Psoas muscle (tissue), 8 donors: ENCODE data around the gene ADSS1. TPM values are rescaled to one million over a fixed set of nuclear protein-coding genes. Genes with fewer than 3 reads are reported as not detected.

Experiments
- ATAC-seq, 4 donors: fragments of 200-7000 bp; cut with Tn5 transposase; one replicate each; pipeline ENCODE4 v1.9.1; 2020; ENCODE audit warnings: moderate library complexity in 3 of 4, mild to moderate bottlenecking in 2 of 4
- DNase-seq, 2 donors: peaks; one replicate each; pipeline ENCODE4 v3.0.0-alpha.2; 2020
- H3K27ac ChIP-seq: fragments of 200-600 bp; one replicate; pipeline ENCODE4 v1.8.0; 2022
- H3K27me3 ChIP-seq, 3 donors: fragments of 200-600 bp in 1 of 3; one replicate each; pipeline versions ENCODE4 v1.6.1 to v1.8.0; 2013 to 2022; ENCODE audit warnings: low read length in 2 of 3, mild to moderate bottlenecking in 2 of 3, moderate library complexity in 1 of 3; ENCODE audit not compliant: insufficient read depth in 3 of 3
- H3K36me3 ChIP-seq, 2 donors: fragments of 200-600 bp in 1 of 2; one replicate each; pipeline versions ENCODE4 v1.6.1 to v1.8.0; 2013 to 2022; ENCODE audit warnings: low read depth in 1 of 2, mild to moderate bottlenecking in 1 of 2, moderate library complexity in 1 of 2; ENCODE audit not compliant: insufficient read depth in 1 of 2
- H3K4me1 ChIP-seq: fragments of 200-600 bp; one replicate; pipeline ENCODE4 v1.8.0; 2022
- H3K4me3 ChIP-seq: fragments of 200-600 bp; one replicate; pipeline ENCODE4 v1.8.0; 2022; ENCODE audit warnings: mild to moderate bottlenecking
- H3K9me3 ChIP-seq: fragments of 200-600 bp; one replicate; pipeline ENCODE4 v1.8.0; 2022
- WGBS, 3 donors: extraction: QIAGEN DNeasy Blood & Tissue Kit; methylation state at CpG; one replicate each; pipeline versions ENCODE4 v1.1.6 to v1.1.7; 2013; 5-methylcytosine and 5-hydroxymethylcytosine counted together
- intact Hi-C, 2 donors: fragments of 100-400 bp; cut with DNase I; formaldehyde crosslinking; loops; one replicate each; pipeline versions ENCODE4 v1.11.0 to v1.14.2; 2022
- polyA plus RNA-seq, 3 donors: library from polyadenylated mRNA; stranded (reverse); fragments of 200-250 nt; gene quantifications; one replicate each; pipeline ENCODE4 v1.2.3, GENCODE V29; 2013
- total RNA-seq, 4 donors: library from RNA; stranded (reverse); fragmentation: NEBNext Ultra II Directional in 2 of 4; extraction: Animal tissue kit (Norgen Biotek cat#: 25700) in 2 of 4; gene quantifications; one replicate each; pipeline versions ENCODE4 v1.2.1 to v1.2.4, GENCODE V29; 2021 to 2023
- TF ChIP-seq, protein P1 (sequence below): fragments of 200-600 bp; IDR thresholded peaks from one replicate; pipeline ENCODE4 v1.8.0; 2022; ENCODE audit warnings: antibody characterized with exemption
- donor health status: healthy with polysubstance abuse.
- donor health status: DM: no; HTN: no; CAD: no; lungs with moderate emphysema.
- donor health status: Bipolar disorder and iron deficiency.
- donor health status: healthy.
- donor health status: DM: yes; HTN: yes; CAD: no.
- donor health status: DM: no; HTN: no; CAD: no.
- donor health status: DM: no; HTN: no; CAD: no.
- donor health status: DM: yes; HTN: yes; CAD: no.

The ADSS1 gene
- total and polyA plus RNA-seq, 7 donors = 187 to 394 (median 300) TPM

DNA sequence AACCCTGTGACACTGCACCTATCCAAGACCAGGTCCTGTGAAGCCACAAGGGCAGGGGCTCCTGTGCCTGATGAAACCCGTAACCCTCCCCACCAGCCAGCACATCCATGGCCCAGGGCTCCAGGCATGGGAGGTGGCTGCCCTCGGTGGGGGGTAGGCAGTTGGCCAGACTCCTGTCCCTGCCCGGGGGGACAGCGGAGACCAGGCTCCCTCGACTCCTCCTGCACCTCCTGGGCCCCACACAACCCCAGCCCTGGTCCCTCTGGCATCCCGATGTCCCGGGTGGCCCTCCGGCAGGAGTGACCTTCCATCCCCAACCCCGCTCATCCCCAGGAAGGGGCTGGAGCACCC, 60.2 kb downstream of the ADSS1 start:
- Histone ChIP-seq H3K4me1 (peaks cover 7% of the 10 kb centered on the region), H3K27ac (no peak overlapping the region), H3K36me3 (peaks cover 0 to 21% of the 10 kb centered on the region in 2 donors), H3K9me3 (no peaks in the 10 kb centered on the region), H3K4me3 (no peak overlapping the region), H3K27me3 (no peaks in the 10 kb centered on the region)
- DNase-seq (no peak), ATAC-seq (no peak)
- 81 to 84% (median 81%) methylated on average over 7 to 9 of the region's 9 CpGs for WGBS, 3 donors
- intact Hi-C loops = no loop called here
- TF ChIP-seq, protein P1, sequence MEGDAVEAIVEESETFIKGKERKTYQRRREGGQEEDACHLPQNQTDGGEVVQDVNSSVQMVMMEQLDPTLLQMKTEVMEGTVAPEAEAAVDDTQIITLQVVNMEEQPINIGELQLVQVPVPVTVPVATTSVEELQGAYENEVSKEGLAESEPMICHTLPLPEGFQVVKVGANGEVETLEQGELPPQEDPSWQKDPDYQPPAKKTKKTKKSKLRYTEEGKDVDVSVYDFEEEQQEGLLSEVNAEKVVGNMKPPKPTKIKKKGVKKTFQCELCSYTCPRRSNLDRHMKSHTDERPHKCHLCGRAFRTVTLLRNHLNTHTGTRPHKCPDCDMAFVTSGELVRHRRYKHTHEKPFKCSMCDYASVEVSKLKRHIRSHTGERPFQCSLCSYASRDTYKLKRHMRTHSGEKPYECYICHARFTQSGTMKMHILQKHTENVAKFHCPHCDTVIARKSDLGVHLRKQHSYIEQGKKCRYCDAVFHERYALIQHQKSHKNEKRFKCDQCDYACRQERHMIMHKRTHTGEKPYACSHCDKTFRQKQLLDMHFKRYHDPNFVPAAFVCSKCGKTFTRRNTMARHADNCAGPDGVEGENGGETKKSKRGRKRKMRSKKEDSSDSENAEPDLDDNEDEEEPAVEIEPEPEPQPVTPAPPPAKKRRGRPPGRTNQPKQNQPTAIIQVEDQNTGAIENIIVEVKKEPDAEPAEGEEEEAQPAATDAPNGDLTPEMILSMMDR = no peak

DNA sequence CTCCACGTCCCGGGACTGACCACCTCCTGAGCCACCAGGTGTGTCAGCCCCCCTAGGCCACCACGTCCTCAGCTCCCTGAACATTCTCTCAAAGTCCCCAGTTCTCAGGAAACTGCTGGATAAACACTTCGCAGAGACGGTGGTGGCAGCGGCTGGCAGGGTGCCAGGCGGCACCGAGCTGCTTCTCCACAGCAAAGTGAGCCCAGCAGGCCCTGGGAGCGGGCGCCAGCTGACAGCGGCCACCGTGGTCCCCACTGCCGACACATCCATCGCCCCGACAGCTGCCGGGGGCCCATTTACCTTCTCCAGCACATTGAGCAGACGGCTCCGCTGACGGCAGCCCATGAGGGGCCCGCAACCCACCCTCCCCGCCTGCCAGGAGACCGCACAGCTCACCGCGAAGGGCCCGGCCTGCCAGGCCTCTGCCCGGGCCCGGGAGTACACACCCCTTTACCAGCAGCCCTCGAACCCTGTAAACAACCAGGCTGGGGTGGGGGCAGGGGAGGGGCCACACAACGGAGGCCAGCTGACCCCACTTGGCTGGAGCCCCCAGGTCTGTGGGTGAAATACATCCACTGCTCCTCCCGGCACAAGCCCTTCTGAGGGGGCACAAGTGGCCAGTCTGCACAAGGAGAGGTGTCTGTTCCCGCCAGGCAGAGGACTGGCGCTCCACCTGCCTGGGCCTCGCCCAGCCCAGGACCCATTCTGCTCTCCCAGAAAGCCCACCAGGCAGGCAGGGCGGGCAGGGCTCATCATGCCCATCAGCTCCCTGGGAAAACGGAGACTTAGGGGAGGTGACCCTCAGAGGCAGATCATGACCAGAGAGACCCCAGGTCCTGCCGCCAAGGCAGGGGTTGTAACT, 61.0 kb downstream of the ADSS1 start:
- WGBS, 3 donors = 75 to 84% (median 77%) methylated on average over 31 to 36 of the region's 36 CpGs
- TF ChIP-seq, protein P1 = no peak
- Histone ChIP-seq H3K27ac (no peak overlapping the region), H3K36me3 (peaks cover 0 to 28% of the 10 kb centered on the region in 2 donors), H3K4me1 (peaks cover 7% of the 10 kb centered on the region), H3K4me3 (no peak overlapping the region), H3K9me3 (no peaks in the 10 kb centered on the region), H3K27me3 (no peaks in the 10 kb centered on the region)
- DNase-seq = no peak
- ATAC-seq = no peak
- intact Hi-C loops = no loop called here

DNA sequence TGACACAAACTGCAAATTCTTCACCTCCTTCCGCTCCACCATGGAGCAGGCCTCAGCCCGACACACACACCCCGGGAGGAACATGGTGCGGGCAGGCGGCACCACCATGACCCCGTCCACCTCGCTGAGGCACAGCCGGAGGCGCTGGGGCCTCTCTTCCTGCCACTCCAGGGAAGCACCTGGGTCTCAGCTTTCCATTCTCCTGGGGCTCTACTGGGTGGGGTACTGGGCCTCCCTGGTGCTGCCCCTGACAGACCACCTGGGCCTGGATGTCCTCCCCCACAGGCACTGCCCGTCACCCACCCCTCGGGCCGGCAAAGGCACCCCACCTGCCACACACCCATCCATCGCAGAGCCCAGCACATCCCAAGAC, 61.7 kb downstream of the ADSS1 start:
- intact Hi-C loops = no loop called here
- no peaks in the 10 kb centered on the region for H3K27me3 ChIP-seq
- H3K4me3 ChIP-seq = no peak overlapping the region
- no peak overlapping the region for H3K27ac ChIP-seq
- H3K4me1 ChIP-seq = peaks cover 7% of the 10 kb centered on the region
- DNase-seq (no peak), ATAC-seq (no peak)
- TF ChIP-seq, protein P1 = no peak
- WGBS, 3 donors = 87 to 88% (median 88%) methylated on average over 12 to 13 of the region's 13 CpGs
- H3K9me3 ChIP-seq = no peaks in the 10 kb centered on the region
- H3K36me3 ChIP-seq = peaks cover 0 to 30% of the 10 kb centered on the region in 2 donors

DNA sequence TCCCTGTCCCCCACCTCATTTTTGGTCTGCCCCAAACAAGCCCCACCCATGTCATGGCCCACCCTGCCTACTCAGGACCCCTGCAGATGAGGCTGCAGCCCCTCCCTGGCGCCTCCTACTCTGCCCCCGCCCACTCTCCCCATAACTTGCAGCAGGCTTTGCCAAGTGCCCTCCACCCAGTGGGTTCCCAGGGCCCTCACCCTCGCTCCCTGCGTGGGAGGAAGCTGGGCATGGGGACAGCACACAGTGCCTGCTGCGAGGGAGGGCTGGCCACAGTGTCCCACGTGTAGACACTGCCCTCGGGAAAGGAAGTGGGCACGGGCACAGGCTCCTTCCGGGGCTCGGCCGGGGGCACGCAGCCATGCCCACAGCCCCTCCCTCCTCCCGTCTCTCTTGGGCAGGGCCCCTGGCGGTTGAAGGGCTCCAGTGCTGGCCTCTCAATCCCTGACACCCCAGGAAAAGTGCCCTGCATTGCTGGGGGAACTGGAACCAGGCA, 62.1 kb downstream of the ADSS1 start:
- Histone ChIP-seq H3K36me3 (peaks cover 0 to 30% of the 10 kb centered on the region in 2 donors), H3K4me3 (no peak overlapping the region), H3K4me1 (peaks cover 7% of the 10 kb centered on the region), H3K27me3 (no peaks in the 10 kb centered on the region), H3K9me3 (no peaks in the 10 kb centered on the region), H3K27ac (no peak overlapping the region)
- 45 to 67% (median 55%) methylated on average over 11 to 12 of the region's 14 CpGs for WGBS, 3 donors
- no peak for DNase-seq
- intact Hi-C loops = no loop called here
- ATAC-seq = peak in 2 of 4 donors; percentile 11 to 14
- TF ChIP-seq, protein P1 = no peak
